GM21576 (cell line): Measurements from ENCODE around the gene NCR3LG1.
"Not testable (repeated sequence)": the region's sequence is repeated elsewhere in the genome, so short reads cannot be mapped to it uniquely, and the experiment has no call there.

Experiments used
- ATAC-seq: cut with Tn5 transposase; IDR thresholded peaks from one replicate; pipeline ENCODE4 v1.9.1; 2021; ENCODE audit warnings: mild to moderate bottlenecking, moderate library complexity; ENCODE audit not compliant: unreplicated experiment

NCR3LG1 gene

DNA sequence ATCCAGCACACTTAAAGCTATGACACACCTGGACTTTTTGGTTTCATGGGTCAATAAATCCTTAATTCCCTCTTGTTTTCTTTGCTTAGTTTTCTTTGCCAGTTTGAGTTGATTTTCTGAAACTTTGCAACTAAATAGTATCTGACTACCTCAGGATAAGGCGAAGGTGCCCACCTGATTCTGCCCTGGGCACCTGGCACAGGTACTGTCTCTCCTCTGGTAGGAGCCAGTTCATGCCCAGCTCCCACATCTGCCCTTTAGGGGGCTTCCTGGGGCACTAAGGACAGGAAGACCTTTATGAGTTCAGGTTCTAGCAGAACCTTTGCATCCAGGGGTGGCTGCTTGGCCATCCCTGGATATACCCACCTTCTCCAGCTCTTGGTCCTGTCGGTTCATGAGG lies 56.4 kb downstream of the NCR3LG1 start:
- no peak for ATAC-seq

GRCh38 chr11:17408641-17409040 lies 57.0 kb downstream of the NCR3LG1 start:
- ATAC-seq, result no peak

GRCh38 chr11:17410606-17411379 lies 59.2 kb downstream of the NCR3LG1 start:
- no peak for ATAC-seq

- ATAC-seq, result no peak
Measured at GRCh38 chr11:17411418-17411817, 59.8 kb downstream of the NCR3LG1 start.

DNA sequence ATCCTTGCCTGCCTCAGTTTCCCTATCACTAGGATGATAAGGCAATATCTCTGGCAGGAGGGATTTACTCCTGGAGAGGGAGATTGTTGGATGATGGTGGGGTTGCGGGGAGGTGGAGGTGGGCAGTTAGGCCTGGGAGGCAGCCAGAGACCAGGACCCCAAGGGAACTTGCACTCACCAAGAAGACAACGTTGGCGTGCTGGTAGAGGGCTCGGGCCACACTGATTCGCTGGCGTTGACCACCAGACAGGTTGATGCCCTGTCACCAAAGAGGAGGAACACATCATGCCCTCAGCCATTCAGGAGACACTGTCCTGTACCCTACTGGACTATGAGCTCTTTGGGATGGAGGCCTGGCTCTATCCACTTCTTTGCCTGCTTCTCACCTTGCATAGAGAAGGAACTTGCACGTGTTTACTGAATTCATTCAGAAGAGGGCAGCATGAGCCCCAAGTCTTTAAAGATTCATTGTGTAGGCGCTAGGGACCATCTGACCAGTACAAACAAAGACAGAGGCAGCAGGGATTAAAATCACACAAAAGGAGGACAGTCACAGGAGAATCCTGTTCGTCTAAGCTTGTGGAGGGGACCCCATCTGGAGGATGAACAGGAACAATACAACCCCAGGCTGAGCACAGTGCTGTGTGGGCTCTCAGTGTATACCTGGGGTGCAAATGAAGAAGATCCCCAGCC lies 61.0 kb downstream of the NCR3LG1 start:
- ATAC-seq, result no peak

DNA sequence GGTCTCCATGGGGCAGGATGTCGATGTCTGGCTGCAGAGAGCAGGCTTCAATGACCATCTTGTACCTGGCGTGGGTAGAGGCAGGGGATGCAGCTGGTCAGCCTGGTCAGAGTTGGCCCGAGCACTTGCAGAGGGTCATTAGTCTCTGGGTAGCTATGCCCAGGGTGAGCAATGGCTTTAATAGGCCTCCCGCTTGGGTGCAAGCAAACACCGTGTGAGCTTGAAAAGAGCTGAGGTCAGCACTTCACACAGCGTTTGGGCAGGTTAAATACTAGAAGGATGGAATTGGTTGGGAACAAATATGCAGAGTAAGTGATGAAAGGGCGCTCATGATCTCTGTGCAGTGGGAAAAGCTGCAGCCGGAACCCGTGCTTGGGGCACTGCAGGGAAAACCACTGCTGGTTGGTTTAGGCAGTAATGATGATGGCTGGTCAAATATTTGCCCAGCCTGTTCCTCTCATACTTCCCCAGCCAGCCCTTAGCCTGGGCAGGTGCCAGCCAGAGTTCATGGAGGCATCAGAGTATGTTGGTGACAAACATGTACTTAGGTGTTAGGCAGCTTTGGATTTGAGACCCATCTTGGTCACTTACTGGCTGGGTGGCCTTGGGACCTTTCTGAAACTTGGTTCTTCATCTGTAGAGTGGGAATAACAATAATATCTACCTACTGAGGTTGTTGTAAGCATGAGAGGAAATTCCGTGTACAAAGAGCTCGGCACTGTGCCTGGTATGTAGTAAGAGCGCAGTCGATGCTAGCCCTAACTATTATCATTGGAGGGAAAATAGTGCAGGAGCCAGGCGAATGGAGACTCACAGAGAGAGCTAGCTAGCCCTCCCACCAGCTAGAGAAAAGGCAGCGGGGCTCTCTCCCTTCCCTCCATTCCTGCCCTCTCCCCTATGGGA lies 62.1 kb downstream of the NCR3LG1 start:
- ATAC-seq, result no peak

GRCh38 chr11:17414317-17414737 lies 62.7 kb downstream of the NCR3LG1 start:
- ATAC-seq, result no peak

GRCh38 chr11:17414992-17415391 lies 63.4 kb downstream of the NCR3LG1 start:
- ATAC-seq, result no peak

DNA sequence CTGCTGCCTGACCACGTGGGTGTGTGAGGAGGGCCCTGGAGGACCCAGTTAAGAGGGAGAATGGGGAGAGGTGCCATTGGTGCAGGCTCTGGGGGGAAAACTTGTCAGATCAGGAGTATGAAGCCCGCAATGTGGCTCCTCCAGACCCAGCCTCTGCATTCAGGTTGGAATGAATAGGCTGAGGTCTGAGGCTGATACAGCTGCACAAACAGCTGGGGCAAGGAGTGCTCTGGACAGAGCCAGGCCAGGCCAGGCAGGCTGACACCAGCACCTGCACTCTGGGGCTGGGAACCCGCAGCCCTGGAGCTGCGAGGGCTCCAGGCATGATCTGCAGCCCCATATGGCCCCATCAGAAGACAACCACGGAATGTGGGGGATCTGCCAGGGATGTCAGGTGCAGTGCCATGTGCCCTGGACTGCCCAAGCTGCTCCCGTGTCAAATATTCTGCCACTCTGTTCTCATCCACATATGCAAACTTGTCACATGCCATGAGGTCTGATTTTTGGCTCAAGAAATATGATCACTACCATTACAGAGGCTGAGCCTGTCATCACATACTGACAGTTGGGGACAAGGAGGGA lies 64.0 kb downstream of the NCR3LG1 start:
- no peak for ATAC-seq

- ATAC-seq, result no peak
Measured at GRCh38 chr11:17416492-17416891, 64.9 kb downstream of the NCR3LG1 start.

DNA sequence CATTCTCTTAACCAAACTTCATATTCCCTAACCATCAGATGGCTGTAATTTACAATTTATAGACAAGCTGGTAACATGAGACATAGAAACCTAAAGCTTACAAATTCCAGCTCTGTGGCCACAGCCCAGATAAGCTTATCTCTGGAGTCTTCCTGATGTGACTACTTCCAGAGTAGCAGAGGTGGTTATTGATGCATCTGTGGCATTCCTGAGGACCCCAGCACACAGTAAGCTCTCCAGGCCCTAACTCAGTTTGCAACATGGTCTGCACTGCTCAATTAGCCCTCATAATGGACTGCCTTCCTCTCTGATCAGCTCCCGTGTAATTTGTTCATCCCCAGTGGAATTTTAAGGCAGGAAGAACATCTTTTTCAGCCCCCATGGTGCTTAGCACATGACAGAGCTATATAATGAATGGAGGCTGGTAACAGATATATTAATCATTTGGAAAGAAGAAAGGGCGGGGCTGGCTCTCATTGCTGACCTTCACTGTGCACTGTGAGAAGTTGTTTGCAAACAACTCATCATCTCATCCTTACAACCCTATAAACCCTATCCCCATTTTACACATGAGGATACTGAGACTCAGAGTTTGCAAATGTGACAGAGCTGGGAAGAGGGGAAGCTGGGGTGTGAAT lies 67.0 kb downstream of the NCR3LG1 start:
- ATAC-seq, result no peak

DNA sequence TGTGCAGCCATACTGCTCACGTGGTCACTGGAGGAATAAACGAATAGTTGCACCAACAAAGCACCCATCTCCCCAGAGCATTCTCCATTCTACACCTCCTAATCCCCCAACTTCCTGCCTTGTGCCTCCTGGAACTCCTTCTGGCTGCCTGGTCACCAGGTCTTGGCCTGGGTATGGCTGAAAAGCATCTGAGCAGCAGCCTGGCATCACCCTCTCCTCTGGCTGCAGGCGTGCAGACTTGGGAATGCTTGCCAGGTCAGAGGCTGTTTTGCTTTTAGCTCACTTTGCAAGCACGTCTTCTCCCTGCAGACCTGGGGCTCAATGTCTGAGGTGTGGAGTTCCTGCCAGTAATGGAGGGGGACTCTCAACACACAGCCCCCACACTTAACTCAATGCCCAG lies 70.2 kb downstream of the NCR3LG1 start:
- ATAC-seq, result no peak

DNA sequence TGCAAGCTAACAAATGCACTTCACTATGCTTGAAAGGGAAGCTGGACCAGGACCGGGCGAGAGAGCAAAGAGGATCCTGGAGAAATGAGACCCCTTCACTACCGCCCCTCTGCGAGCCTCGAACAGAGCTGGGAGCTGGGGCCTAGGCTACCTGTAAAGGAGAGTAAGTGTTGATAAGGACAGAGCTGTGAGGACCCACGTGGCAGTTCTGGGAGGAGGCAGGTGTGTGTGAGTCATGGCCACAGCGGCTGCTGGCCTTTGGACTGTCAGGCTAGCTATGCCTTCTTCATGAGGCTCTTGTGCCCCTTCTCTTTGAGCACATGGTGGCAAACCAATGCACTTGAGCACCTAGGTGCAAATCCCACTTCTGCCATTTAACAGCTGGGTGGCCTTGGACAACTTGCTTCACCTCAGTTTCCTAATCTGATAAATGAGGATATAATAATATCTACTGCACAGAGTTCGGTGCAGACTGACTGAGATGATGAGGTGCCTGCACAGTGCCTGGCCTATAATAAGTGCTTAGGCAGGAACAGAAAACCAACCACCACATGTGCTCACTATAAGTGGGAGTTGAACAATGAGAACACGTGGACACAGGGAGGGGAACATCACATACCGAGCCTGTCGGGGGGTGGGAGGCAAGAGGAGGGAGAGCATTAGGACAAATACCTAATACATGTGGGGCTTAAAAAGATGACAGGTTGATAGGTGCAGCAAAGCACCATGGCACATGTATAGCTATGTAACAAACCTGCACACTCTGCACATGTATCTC lies 72.1 kb downstream of the NCR3LG1 start:
- no peak for ATAC-seq

- not testable (repeated sequence) for ATAC-seq
Measured at GRCh38 chr11:17426233-17426632, 74.6 kb downstream of the NCR3LG1 start.
